GM21786 (cell line): ENCODE results near the gene INAFM2.

Experiments
- ATAC-seq: cut with Tn5 transposase; IDR thresholded peaks from one replicate; pipeline ENCODE4 v1.9.1; 2021; ENCODE audit not compliant: unreplicated experiment

INAFM2 gene

DNA sequence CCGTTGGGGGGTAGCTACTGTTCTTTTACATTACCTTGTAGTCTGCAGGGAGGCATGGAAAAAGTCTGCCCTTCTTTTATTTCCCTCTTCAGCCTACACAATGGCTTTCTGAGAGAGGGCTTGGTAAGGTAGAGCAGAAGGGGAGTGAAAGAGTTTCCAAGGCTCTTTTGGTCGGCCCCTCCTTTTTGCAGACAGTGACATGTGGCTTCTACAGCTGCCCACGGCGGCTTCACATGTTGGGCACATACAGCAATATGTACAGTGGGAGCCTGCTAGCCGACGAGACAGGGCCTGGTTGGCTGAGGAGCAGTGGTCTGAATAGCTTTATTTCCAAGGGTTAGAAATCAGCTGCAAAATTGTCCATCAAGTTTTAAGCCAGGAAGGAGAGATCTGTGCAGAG, 4.0 kb downstream of the INAFM2 start:
- ATAC-seq = no peak

- no peak for ATAC-seq
Measured at GRCh38 chr15:40328176-40328575, 4.7 kb downstream of the INAFM2 start.

GRCh38 chr15:40328751-40329150, 5.3 kb downstream of the INAFM2 start:
- no peak for ATAC-seq

DNA sequence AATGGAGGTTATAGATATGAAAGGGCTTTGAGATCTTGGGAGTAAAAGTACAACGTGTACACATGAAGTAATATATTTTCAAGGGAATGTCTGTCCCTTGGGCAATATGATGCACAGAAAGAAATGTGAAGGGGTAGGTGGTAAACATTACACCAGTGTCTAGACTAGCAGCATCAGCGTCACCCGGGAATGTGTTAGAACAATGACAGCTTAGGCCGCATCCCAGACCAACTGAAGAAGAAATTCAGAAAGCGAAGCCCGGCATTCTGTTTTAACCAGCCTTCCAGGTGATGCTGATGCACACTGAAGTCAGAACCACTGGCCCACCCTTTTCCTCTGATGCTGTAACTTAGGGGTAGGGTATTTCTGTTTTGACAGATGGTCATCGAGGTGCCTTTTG, 6.3 kb downstream of the INAFM2 start:
- ATAC-seq = no peak

GRCh38 chr15:40330368-40330836, 6.9 kb downstream of the INAFM2 start:
- ATAC-seq = no peak

DNA sequence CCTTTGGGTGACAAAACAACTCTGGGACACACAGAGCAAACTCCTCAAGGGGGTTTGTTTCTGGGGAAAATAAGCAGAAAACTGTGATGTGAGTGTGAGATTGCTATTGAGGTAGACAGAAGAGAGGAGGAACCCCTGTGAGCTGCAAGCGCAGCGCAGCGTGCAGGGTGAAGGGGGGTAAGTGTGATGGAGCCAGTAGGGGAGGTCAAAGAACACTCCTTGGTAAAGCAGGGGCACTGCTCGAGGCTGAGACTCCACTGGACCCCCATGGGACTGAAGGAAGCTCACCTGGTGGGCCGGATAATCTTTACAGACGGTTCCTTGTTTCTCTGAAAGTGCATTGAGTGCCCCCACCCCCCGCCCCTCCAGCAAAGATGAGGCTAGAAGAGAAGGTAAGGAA, 7.5 kb downstream of the INAFM2 start:
- no peak for ATAC-seq

GRCh38 chr15:40331637-40332036, 8.1 kb downstream of the INAFM2 start:
- ATAC-seq = no peak

DNA sequence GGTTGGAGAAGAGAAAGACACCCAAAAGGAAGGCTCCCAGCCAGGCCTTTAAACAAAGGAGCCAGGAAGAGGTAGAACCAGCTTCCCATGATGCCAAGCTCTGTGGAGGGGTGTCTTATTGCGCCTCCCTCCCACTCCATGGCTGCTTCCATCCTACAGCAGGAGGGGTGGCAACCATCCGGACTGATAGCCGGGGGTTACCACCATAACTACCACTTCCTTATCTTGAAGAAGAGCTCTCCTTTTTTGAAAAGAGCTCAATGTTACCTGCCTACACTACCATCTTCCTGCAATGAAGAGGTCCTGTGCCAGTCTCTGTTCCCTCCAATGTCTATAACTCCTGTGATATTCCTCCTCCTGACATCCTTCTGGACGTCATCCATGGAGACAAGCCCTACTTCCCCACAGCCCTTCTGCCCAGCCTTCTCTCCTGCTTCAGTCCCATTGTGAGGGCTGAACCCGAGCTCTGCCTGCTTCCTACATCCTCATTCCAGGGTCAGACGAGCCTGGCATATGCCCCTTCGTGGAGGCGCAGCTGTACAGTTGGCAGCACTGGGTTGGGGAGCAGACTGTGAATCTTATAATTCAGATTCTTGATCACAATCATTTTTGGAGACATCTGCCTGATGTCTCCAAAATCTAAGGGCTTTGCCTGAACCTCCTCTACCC, 8.8 kb downstream of the INAFM2 start:
- ATAC-seq = no peak

DNA sequence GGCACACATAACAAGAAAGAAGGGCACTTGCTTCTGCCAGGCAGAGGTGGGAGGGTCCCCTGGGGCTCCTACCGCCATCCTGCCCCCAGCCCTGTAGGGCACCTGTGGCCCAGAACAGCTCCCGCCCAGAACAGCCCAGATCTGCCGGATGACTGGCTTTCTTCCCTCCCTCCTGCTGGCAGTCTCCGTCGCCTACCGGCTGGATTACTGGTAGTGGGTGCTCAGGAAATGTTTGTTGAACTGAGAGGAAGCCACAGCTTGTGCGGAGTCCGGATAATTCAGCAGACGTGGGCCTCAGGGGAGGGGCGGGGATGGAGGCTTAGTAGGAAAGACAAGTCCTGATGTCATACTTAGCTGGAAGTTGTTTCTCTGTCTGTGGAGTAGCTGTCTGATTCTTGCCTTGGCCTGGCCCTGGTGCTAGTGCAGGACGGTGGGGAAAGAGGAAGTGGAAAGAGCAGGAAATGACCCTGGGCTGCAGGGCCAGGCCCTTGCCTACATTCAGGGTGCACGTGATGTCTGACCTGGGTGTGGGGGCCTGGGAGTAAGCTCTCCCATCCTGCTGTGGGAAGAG, 10.5 kb downstream of the INAFM2 start:
- no peak for ATAC-seq

GRCh38 chr15:40334541-40334940, 11.0 kb downstream of the INAFM2 start:
- no peak for ATAC-seq

DNA sequence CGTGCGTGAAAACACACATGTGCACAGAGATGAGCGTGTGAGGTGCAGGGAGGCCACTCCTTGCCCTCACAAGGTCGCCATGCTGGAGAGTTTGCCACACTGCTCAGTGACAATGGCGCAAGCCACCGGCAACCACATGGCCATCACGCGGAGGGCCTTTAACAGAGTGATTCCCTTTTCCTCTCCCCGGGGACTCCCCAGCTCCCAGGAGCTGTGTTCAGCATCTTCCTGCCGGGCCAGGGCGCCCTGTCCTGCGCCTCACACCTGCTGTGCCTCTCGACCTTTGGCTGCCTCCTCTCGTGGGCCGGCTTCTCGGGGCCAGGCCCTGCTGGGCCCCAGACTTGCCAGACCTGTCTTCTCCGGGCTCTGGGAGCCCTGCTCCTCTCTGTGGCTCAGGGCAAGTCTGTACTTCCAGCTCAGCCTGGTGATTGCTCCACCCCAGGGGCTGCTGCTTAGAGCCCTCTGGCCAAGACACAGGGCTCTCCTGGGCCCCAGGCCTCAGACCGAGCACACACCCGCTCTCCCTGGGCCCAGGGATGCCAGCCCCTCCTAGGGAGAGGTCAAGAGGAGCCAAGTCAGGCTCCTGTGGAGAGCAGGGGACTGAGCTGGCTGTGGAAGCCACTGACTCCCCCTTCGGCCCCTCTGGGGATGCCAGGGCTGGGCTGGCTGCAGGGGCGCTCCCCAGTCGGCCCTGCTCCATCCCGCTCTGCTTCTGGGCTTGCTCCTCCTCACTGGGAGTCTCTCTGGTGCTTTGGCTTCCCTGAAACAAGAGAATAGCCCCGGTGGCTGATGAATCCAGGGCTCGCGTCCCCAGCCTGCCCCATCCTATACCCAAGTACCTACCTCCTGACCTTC, 11.7 kb downstream of the INAFM2 start:
- ATAC-seq = no peak

DNA sequence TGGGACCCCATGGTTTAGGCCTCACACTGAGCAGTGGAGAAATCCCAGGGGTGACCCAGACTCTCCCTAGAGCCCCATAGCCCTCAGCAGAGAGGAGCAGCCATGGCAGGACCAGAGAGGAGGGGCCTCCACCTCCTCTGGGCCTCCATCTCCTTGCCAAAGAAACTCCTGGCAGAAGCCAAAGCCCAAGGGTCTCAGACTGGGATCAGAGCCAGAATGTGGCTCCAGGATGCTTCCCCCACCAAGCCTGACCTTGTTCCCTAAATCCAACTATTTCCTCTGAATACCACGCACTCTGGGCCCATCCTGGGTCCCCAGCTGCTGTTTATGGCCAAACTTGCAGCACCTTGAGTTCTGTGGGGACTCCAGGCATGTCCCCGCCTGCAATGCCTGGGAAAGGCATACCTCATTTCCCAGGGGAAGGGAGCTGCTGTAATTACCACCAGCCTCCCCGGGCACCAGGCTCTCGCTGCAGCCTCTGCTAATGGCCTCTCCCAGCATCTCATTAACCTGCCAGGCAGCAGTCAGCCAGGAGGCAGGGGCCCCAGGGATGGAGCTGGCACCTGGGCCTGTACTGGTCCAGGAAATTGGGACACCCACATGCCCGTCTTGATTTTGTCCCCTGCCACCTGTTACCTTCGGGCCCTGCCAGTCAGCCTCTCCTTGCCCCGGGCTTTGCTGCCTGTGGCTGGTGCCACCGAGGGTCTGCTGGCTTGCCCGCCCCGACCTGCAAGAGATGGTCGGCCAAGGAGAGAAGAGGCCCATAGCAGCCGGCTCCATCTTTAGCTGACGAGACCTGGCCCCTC, 12.6 kb downstream of the INAFM2 start:
- no peak for ATAC-seq

- no peak for ATAC-seq
Measured at GRCh38 chr15:40336744-40337122, 13.2 kb downstream of the INAFM2 start.

DNA sequence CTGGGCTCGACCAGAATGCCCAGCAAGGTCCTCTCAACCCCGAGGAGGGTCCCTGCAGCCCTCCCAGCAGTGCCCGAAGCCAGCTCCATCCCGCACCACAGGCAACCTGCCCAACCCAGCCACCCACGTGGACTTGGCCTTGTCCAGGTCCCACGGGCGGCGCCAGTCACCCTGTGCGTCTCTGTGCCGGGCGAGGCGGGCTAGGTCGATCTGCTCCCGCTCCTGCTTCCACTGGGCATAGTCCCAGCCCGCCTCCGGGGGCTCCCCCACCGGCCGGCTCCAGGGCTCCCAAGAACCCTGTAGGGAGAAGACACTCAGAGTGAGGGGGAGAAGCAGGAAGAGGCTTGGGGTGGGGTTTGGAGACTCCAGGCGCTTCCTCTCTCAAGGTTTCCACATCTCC, 14.1 kb downstream of the INAFM2 start:
- no peak for ATAC-seq

DNA sequence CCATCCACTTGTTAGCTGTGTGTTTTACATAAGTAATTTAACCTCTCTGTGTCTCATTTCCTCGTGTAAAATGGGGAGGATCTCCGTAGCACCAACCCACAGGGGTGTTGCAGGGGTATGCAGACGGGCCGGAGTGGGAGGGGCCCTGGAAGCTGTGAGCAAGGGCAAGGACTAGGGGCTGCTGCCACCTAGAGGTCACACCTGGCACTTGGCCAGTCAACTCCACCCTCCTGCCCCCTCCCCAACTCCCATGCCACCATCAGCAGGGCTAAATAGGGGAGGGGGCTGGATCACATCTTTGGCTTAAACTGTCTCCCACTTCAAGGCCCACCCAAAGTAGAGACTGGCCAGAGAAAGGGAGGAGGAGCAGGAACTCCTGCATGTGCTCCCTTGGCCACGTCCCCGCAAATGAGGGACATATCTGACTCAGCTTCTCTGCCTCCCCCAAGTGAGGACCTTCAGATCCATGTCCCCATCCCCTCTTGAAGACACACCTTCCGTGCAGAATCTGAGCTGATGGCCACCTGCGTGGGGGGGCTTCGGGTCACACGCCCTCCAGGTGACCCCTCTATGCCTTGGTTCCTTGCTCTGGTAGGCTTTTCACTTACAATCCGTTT, 14.7 kb downstream of the INAFM2 start:
- no peak for ATAC-seq

GRCh38 chr15:40338921-40339620, 15.6 kb downstream of the INAFM2 start:
- no peak for ATAC-seq

GRCh38 chr15:40339621-40339945, 16.1 kb downstream of the INAFM2 start:
- no peak for ATAC-seq

DNA sequence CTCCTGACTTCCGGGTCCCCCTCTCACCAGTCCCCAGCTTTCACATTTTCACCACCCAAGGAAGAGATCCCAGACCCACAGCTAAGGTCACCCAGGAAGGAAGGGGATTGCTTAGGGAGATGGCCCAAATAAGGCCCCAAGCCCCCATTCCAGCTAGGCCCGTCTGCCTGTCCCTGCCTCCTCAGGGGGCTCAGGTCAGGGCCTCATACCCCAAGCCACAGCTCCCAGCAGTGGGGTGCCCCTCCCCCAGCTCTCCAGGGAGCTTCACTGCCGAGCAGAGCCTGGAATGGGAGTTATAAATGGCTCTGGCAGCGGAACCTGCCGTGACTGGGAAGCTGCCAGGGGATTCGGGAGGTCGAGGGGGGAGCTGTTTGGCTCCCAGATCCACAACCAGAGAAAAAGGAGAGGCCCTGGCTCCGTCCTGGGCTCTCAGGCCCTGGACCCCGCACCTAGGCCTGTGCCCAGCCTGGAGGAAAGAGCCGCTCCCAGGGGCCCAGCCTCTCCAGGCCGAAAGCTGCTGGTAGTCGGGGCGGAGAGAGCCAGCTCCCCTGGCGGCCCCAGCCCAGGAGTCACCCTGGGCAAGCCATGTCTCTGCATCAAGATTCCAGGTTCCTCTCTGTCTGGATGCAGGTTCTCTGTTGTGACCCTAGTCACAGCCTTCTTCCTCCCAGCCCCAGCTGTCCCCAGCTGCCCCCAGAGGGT, 16.7 kb downstream of the INAFM2 start:
- ATAC-seq = no peak

GRCh38 chr15:40340740-40341400, 17.4 kb downstream of the INAFM2 start, which contains the start of gene CCDC9B:
Gene CCDC9B (minus strand): TSS chr15:40340939. CDS start chr15:40340819, 120 bp downstream.
- ATAC-seq = no peak
